NCI-H1436 treated with DMSO at 0.1 percent for 48 hours (cell line): Measurements from ENCODE around the gene SOX3.

ENCODE experiments used
- DNase-seq: peaks from one replicate; lab custom pipeline; 2025; lab: John Stamatoyannopoulos, UW

The SOX3 gene

GRCh38 chrX:140504371-140505324 lies at the start of gene SOX3:
TSS of gene SOX3 (minus strand) at chrX:140505069. CDS start at chrX:140505060, 9 bp downstream.
- DNase-seq, result no peak

GRCh38 chrX:140548985-140549384 lies 44.1 kb upstream of the SOX3 start:
- DNase-seq, result no peak

- no peak for DNase-seq
Measured at GRCh38 chrX:140526171-140526570, 21.3 kb upstream of the SOX3 start.

- no peak for DNase-seq
Measured at GRCh38 chrX:140525448-140525847, 20.6 kb upstream of the SOX3 start.

GRCh38 chrX:140524556-140524955 lies 19.7 kb upstream of the SOX3 start:
- no peak for DNase-seq

GRCh38 chrX:140521393-140521792 lies 16.5 kb upstream of the SOX3 start:
- DNase-seq, result no peak

GRCh38 chrX:140514554-140514953 lies 9.7 kb upstream of the SOX3 start:
- DNase-seq, result no peak

- no peak for DNase-seq
Measured at GRCh38 chrX:140510895-140511295, 6.0 kb upstream of the SOX3 start.

- DNase-seq, result no peak
Measured at GRCh38 chrX:140510306-140510676, 5.4 kb upstream of the SOX3 start.

GRCh38 chrX:140509468-140510305 lies 4.8 kb upstream of the SOX3 start:
- no peak for DNase-seq

- no peak for DNase-seq
Measured at GRCh38 chrX:140508958-140509357, 4.1 kb upstream of the SOX3 start.

GRCh38 chrX:140507982-140508305 lies 3.1 kb upstream of the SOX3 start:
- DNase-seq, result no peak

GRCh38 chrX:140507223-140507981 lies 2.5 kb upstream of the SOX3 start:
- DNase-seq, result no peak

GRCh38 chrX:140505421-140506337 lies 810 bp upstream of the SOX3 start:
- DNase-seq, result no peak

GRCh38 chrX:140503714-140504351 lies 1.0 kb downstream of the SOX3 start:
- no peak for DNase-seq

GRCh38 chrX:140503238-140503601 lies 1.6 kb downstream of the SOX3 start:
- no peak for DNase-seq

- no peak for DNase-seq
Measured at GRCh38 chrX:140502491-140503237, 2.2 kb downstream of the SOX3 start.

GRCh38 chrX:140501940-140502468 lies 2.9 kb downstream of the SOX3 start:
- no peak for DNase-seq

GRCh38 chrX:140501321-140501720 lies 3.5 kb downstream of the SOX3 start:
- DNase-seq, result no peak

GRCh38 chrX:140500441-140500840 lies 4.4 kb downstream of the SOX3 start:
- no peak for DNase-seq
